ENCODE measurements around the gene PCDHB9.
"Not testable (repeated sequence)": the region's sequence is repeated elsewhere in the genome, so short reads cannot be mapped to it uniquely, and the experiment has no call there.

- TF ChIP-seq CTCF (IDR thresholded peaks at IDR 0.05; ENCODE audit: borderline replicate concordance, extremely low read depth, low read length, poor library complexity, severe bottlenecking); EZH2 (IDR thresholded peaks at IDR 0.05; ENCODE audit: borderline replicate concordance, low read depth, low read length, severe bottlenecking): not testable (repeated sequence)
Observed at GRCh38 chr5:141174291-141175104, 12.5 kb upstream of the PCDHB9 start.

Data from DND-41 (cell line).